ENCODE data around the gene UBE3B. TPM values are rescaled to one million over a fixed set of nuclear protein-coding genes. Genes with fewer than 3 reads are reported as not detected.
"Not testable (repeated sequence)": the region's sequence is repeated elsewhere in the genome, so short reads cannot be mapped to it uniquely, and the experiment has no call there.

Gene UBE3B
- 10 to 100 TPM; 32.0 to 34.1 TPM for total RNA-seq

- ChIA-PET POLR2A (interaction anchor here (0.6 to 1.7 kb wide), 11 partner anchors 9 to 423 kb away, joined by 3 to 8 read pairs (median 4); partner anchors contain the start of genes MVK and TCHP), CTCF (interaction anchor here (1.0 to 2.6 kb wide), 7 partner anchors 10 to 368 kb away, joined by 3 to 9 read pairs (median 3); no protein-coding TSS in a partner anchor)
- peak; percentile 90 for DNase-seq
- H3K27me3 Mint-ChIP-seq (ENCODE audit: low read depth): no peaks in the 10 kb centered on the region
- H3K4me1 Mint-ChIP-seq (ENCODE audit: low read depth): peaks cover 37% of the 10 kb centered on the region
- peak within 1 kb of the TSS; percentile 100 for H3K27ac Mint-ChIP-seq
- ATAC-seq: peak; percentile 92
- H3K36me3 Mint-ChIP-seq (ENCODE audit: low read depth): no peaks in the 10 kb centered on the region
- H3K9me3 Mint-ChIP-seq (ENCODE audit: insufficient read depth): no peaks in the 10 kb centered on the region
- H3K4me3 Mint-ChIP-seq: peak within 1 kb of the TSS; percentile 98
These were observed at the start of gene UBE3B, which contains the start of gene KCTD10 for GRCh38 chr12:109477185-109477962. TSS of gene UBE3B (plus strand) at chr12:109477634. CDS start at chr12:109483552, 5,918 bp downstream. TSS of gene KCTD10 (minus strand) at chr12:109477300. CDS start at chr12:109477262, 38 bp downstream.

GRCh38 chr12:109428037-109428629, 49.3 kb upstream of the UBE3B start:
- DNase-seq: peak; percentile 83
- H3K36me3 Mint-ChIP-seq (ENCODE audit: low read depth): no peaks in the 10 kb centered on the region
- no peak overlapping the region for H3K4me3 Mint-ChIP-seq
- peaks cover 2% of the 10 kb centered on the region for H3K27me3 Mint-ChIP-seq (ENCODE audit: low read depth)
- POLR2A ChIA-PET: no interaction called here
- H3K27ac Mint-ChIP-seq: no peak overlapping the region
- CTCF ChIA-PET: interaction anchor here (0.6 to 2.4 kb wide), 23 partner anchors 9 to 417 kb away, joined by 3 to 18 read pairs (median 3); partner anchors contain the start of genes KCTD10 and UBE3B
- ATAC-seq: peak; percentile 92
- H3K9me3 Mint-ChIP-seq (ENCODE audit: insufficient read depth): no peaks in the 10 kb centered on the region
- peaks cover 6% of the 10 kb centered on the region for H3K4me1 Mint-ChIP-seq (ENCODE audit: low read depth)

- CTCF ChIA-PET: interaction anchor here (0.6 to 2.4 kb wide), 13 partner anchors 10 to 416 kb away, joined by 3 to 9 read pairs (median 3); partner anchors contain the start of genes KCTD10 and UBE3B
- ATAC-seq; DNase-seq; H3K36me3 Mint-ChIP-seq (ENCODE audit: low read depth); H3K27me3 Mint-ChIP-seq (ENCODE audit: low read depth); H3K27ac Mint-ChIP-seq; H3K9me3 Mint-ChIP-seq (ENCODE audit: insufficient read depth); H3K4me3 Mint-ChIP-seq; POLR2A ChIA-PET: not testable (repeated sequence)
- H3K4me1 Mint-ChIP-seq (ENCODE audit: low read depth): peaks cover 12% of the 10 kb centered on the region
These were observed 48.6 kb upstream of the UBE3B start for GRCh38 chr12:109428804-109429203.

- H3K9me3 Mint-ChIP-seq (ENCODE audit: insufficient read depth): no peaks in the 10 kb centered on the region
- H3K4me3 Mint-ChIP-seq: no peak overlapping the region
- ATAC-seq (no peak), DNase-seq (no peak)
- POLR2A ChIA-PET: no interaction called here
- H3K36me3 Mint-ChIP-seq (ENCODE audit: low read depth): no peaks in the 10 kb centered on the region
- H3K4me1 Mint-ChIP-seq (ENCODE audit: low read depth): peaks cover 12% of the 10 kb centered on the region
- H3K27me3 Mint-ChIP-seq (ENCODE audit: low read depth): no peaks in the 10 kb centered on the region
- CTCF ChIA-PET: interaction anchor here (1.4 kb wide), 1 partner anchor 275 kb away, joined by 3 read pairs; no protein-coding TSS in a partner anchor
- H3K27ac Mint-ChIP-seq: no peak overlapping the region
These were observed 47.2 kb upstream of the UBE3B start for GRCh38 chr12:109430244-109430643.

GRCh38 chr12:109432431-109432830, 45.0 kb upstream of the UBE3B start:
- Mint-ChIP-seq H3K36me3 (ENCODE audit: low read depth) (no peaks in the 10 kb centered on the region), H3K9me3 (ENCODE audit: insufficient read depth) (no peaks in the 10 kb centered on the region), H3K27ac (no peak overlapping the region), H3K4me3 (no peak overlapping the region), H3K4me1 (ENCODE audit: low read depth) (peaks cover 12% of the 10 kb centered on the region), H3K27me3 (ENCODE audit: low read depth) (no peaks in the 10 kb centered on the region)
- DNase-seq (no peak), ATAC-seq (no peak)
- POLR2A ChIA-PET: no interaction called here
- CTCF ChIA-PET: interaction anchor here (0.8 to 2.4 kb wide), 26 partner anchors 10 to 413 kb away, joined by 3 to 23 read pairs (median 6); partner anchors contain the start of genes KCTD10 and UBE3B

- Mint-ChIP-seq H3K36me3 (ENCODE audit: low read depth) (no peaks in the 10 kb centered on the region), H3K27me3 (ENCODE audit: low read depth) (no peaks in the 10 kb centered on the region), H3K4me1 (ENCODE audit: low read depth) (peaks cover 12% of the 10 kb centered on the region), H3K4me3 (peak overlapping the region; percentile 16), H3K27ac (peak overlapping the region; percentile 58), H3K9me3 (ENCODE audit: insufficient read depth) (no peaks in the 10 kb centered on the region)
- ATAC-seq (peak; percentile 85), DNase-seq (peak; percentile 88)
- POLR2A ChIA-PET: no interaction called here
- CTCF ChIA-PET: interaction anchor here (0.6 to 2.4 kb wide), 41 partner anchors 10 to 412 kb away, joined by 3 to 23 read pairs (median 4); partner anchors contain the start of genes KCTD10 and UBE3B
These were observed 44.6 kb upstream of the UBE3B start for GRCh38 chr12:109432842-109433304.

- H3K9me3 Mint-ChIP-seq (ENCODE audit: insufficient read depth): no peaks in the 10 kb centered on the region
- no peak overlapping the region for H3K4me3 Mint-ChIP-seq
- ATAC-seq (peak; percentile 43), DNase-seq (no peak)
- no peaks in the 10 kb centered on the region for H3K36me3 Mint-ChIP-seq (ENCODE audit: low read depth)
- POLR2A ChIA-PET: no interaction called here
- CTCF ChIA-PET: interaction anchor here (0.6 to 2.4 kb wide), 38 partner anchors 10 to 412 kb away, joined by 3 to 23 read pairs (median 4); partner anchors contain the start of genes KCTD10 and UBE3B
- no peaks in the 10 kb centered on the region for H3K27me3 Mint-ChIP-seq (ENCODE audit: low read depth)
- peaks cover 12% of the 10 kb centered on the region for H3K4me1 Mint-ChIP-seq (ENCODE audit: low read depth)
- H3K27ac Mint-ChIP-seq: peak overlapping the region; percentile 58
These were observed 43.8 kb upstream of the UBE3B start for GRCh38 chr12:109433618-109434017.

GRCh38 chr12:109434582-109434981, 42.9 kb upstream of the UBE3B start:
- Mint-ChIP-seq H3K4me1 (ENCODE audit: low read depth) (peaks cover 12% of the 10 kb centered on the region), H3K27ac (no peak overlapping the region), H3K9me3 (ENCODE audit: insufficient read depth) (no peaks in the 10 kb centered on the region), H3K4me3 (no peak overlapping the region), H3K36me3 (ENCODE audit: low read depth) (no peaks in the 10 kb centered on the region), H3K27me3 (ENCODE audit: low read depth) (no peaks in the 10 kb centered on the region)
- no peak for DNase-seq
- ChIA-PET CTCF (interaction anchor here (0.7 to 2.4 kb wide), 7 partner anchors 29 to 341 kb away, joined by 3 to 6 read pairs (median 4); partner anchors contain the start of genes KCTD10 and UBE3B), POLR2A (no interaction called here)
- no peak for ATAC-seq

- DNase-seq: no peak
- ChIA-PET CTCF (interaction anchor here (0.9 to 2.1 kb wide), 2 partner anchors 42 to 340 kb away, joined by 3 to 4 read pairs; no protein-coding TSS in a partner anchor), POLR2A (no interaction called here)
- no peaks in the 10 kb centered on the region for H3K9me3 Mint-ChIP-seq (ENCODE audit: insufficient read depth)
- H3K4me1 Mint-ChIP-seq (ENCODE audit: low read depth): peaks cover 12% of the 10 kb centered on the region
- no peak overlapping the region for H3K4me3 Mint-ChIP-seq
- H3K27ac Mint-ChIP-seq: no peak overlapping the region
- H3K27me3 Mint-ChIP-seq (ENCODE audit: low read depth): no peaks in the 10 kb centered on the region
- no peaks in the 10 kb centered on the region for H3K36me3 Mint-ChIP-seq (ENCODE audit: low read depth)
- no peak for ATAC-seq
These were observed 41.8 kb upstream of the UBE3B start for GRCh38 chr12:109435428-109436187.

GRCh38 chr12:109436188-109436560, 41.3 kb upstream of the UBE3B start:
- H3K36me3 Mint-ChIP-seq (ENCODE audit: low read depth): no peaks in the 10 kb centered on the region
- DNase-seq: no peak
- no peaks in the 10 kb centered on the region for H3K9me3 Mint-ChIP-seq (ENCODE audit: insufficient read depth)
- H3K27me3 Mint-ChIP-seq (ENCODE audit: low read depth): no peaks in the 10 kb centered on the region
- no peak overlapping the region for H3K4me3 Mint-ChIP-seq
- H3K4me1 Mint-ChIP-seq (ENCODE audit: low read depth): peaks cover 12% of the 10 kb centered on the region
- CTCF ChIA-PET: interaction anchor here (1.7 to 2.1 kb wide), 2 partner anchors 9 to 42 kb away, joined by 4 to 9 read pairs; no protein-coding TSS in a partner anchor
- no peak overlapping the region for H3K27ac Mint-ChIP-seq
- POLR2A ChIA-PET: no interaction called here
- ATAC-seq: no peak

GRCh38 chr12:109439181-109439580, 38.3 kb upstream of the UBE3B start:
- CTCF ChIA-PET: no interaction called here
- POLR2A ChIA-PET: no interaction called here

More at GRCh38 chr12:109439181-109439580, 38.3 kb upstream of the UBE3B start:
- DNase-seq (no peak), ATAC-seq (no peak)
- H3K27ac Mint-ChIP-seq: no peak overlapping the region
- no peaks in the 10 kb centered on the region for H3K9me3 Mint-ChIP-seq (ENCODE audit: insufficient read depth)
- no peaks in the 10 kb centered on the region for H3K4me1 Mint-ChIP-seq (ENCODE audit: low read depth)
- no peaks in the 10 kb centered on the region for H3K36me3 Mint-ChIP-seq (ENCODE audit: low read depth)
- no peaks in the 10 kb centered on the region for H3K27me3 Mint-ChIP-seq (ENCODE audit: low read depth)
- no peak overlapping the region for H3K4me3 Mint-ChIP-seq
